CD14-positive monocyte (primary cell): ENCODE measurements around the gene CPD. TPM values are rescaled to one million over a fixed set of nuclear protein-coding genes. Genes with fewer than 3 reads are reported as not detected.

Experiments
- DNase-seq, 3 donors: peaks; one replicate each; pipeline ENCODE4 v3.0.0-alpha.2; 2011 to 2022
- H2AFZ ChIP-seq: 2 replicates; pipeline ENCODE4 v1.6.0; 2012; ENCODE audit warnings: mild to moderate bottlenecking, low read depth, low read length, inconsistent platforms; ENCODE audit not compliant: insufficient read depth, poor library complexity, severe bottlenecking
- H3K27ac ChIP-seq, 2 donors: 1 replicate in 1 of 2; 2 replicates in 1 of 2; pipeline ENCODE4 v1.5.1; 2012 to 2013; ENCODE audit warnings: low read length in 2 of 2, control low read depth in 1 of 2, inconsistent platforms in 1 of 2, low read depth in 1 of 2, mild to moderate bottlenecking in 1 of 2
- H3K27me3 ChIP-seq, 2 donors: one replicate each; pipeline versions ENCODE4 v1.6.0 to v1.6.1; 2011 to 2013; ENCODE audit warnings: low read length in 2 of 2; ENCODE audit not compliant: control insufficient read depth in 2 of 2, insufficient read depth in 2 of 2
- H3K36me3 ChIP-seq, 2 donors: replicated peaks in 1 of 2; 1 replicate in 1 of 2; 2 replicates in 1 of 2; pipeline versions ENCODE4 v1.5.1 to v1.6.1; 2012 to 2013; ENCODE audit warnings: low read length in 2 of 2, control low read depth in 1 of 2, inconsistent platforms in 1 of 2, mild to moderate bottlenecking in 1 of 2; ENCODE audit not compliant: insufficient read depth in 2 of 2, control insufficient read depth in 1 of 2
- H3K4me1 ChIP-seq, 2 donors: 1 replicate in 1 of 2; 2 replicates in 1 of 2; pipeline versions ENCODE4 v1.5.1 to v1.6.1; 2012 to 2013; ENCODE audit warnings: low read length in 2 of 2, control low read depth in 1 of 2, inconsistent platforms in 1 of 2, mild to moderate bottlenecking in 1 of 2, moderate library complexity in 1 of 2; ENCODE audit not compliant: insufficient read depth in 2 of 2, control insufficient read depth in 1 of 2
- H3K4me2 ChIP-seq: replicated peaks from 2 replicates; pipeline ENCODE3; 2012; ENCODE audit warnings: low read length, moderate library complexity, mild to moderate bottlenecking; ENCODE audit not compliant: poor library complexity, severe bottlenecking; ENCODE audit errors: extremely low read depth
- H3K4me3 ChIP-seq, 3 experiments: fragments of 200-600 bp in 1 of 3; sonication (generic) in 1 of 3; replicated peaks in 1 of 3; 1 replicate in 2 of 3; 2 replicates in 1 of 3; pipeline ENCODE4 v1.5.1; 2011 to 2013; ENCODE audit warnings: low read length in 3 of 3, mild to moderate bottlenecking in 3 of 3, control low read depth in 2 of 3, low read depth in 2 of 3, inconsistent platforms in 1 of 3, moderate library complexity in 1 of 3
- H3K79me2 ChIP-seq: 2 replicates; pipeline ENCODE4 v1.6.0; 2012; ENCODE audit warnings: mild to moderate bottlenecking, control low read depth, inconsistent platforms, low read length, moderate library complexity; ENCODE audit not compliant: insufficient read depth
- H3K9ac ChIP-seq: 2 replicates; pipeline ENCODE4 v1.6.0; 2017; ENCODE audit warnings: low read length, mild to moderate bottlenecking; ENCODE audit not compliant: insufficient read depth, poor library complexity, severe bottlenecking
- H3K9me3 ChIP-seq, 2 donors: replicated peaks in 1 of 2; 1 replicate in 1 of 2; 2 replicates in 1 of 2; pipeline versions ENCODE4 v1.5.1 to v1.6.1; 2012 to 2013; ENCODE audit warnings: low read length in 2 of 2, control low read depth in 1 of 2; ENCODE audit not compliant: control insufficient read depth in 1 of 2, insufficient read depth in 1 of 2
- H4K20me1 ChIP-seq: 2 replicates; pipeline ENCODE4 v1.6.0; 2012; ENCODE audit warnings: mild to moderate bottlenecking, low read length, control low read depth, moderate library complexity; ENCODE audit not compliant: insufficient read depth
- H3K27ac Mint-ChIP-seq, 7 donors: one replicate each; pipeline ENCODE4 v1.8.0; 2020; ENCODE audit warnings: mild to moderate bottlenecking in 7 of 7, mixed read lengths in 7 of 7, moderate library complexity in 6 of 7, inconsistent platforms in 2 of 7
- H3K27me3 Mint-ChIP-seq, 3 donors: one replicate each; pipeline ENCODE4 v1.8.0; 2021 to 2022; ENCODE audit warnings: low read depth in 3 of 3, mild to moderate bottlenecking in 3 of 3, mixed read lengths in 3 of 3, moderate library complexity in 3 of 3, inconsistent platforms in 1 of 3
- H3K36me3 Mint-ChIP-seq, 2 donors: one replicate each; pipeline ENCODE4 v1.8.0; 2020; ENCODE audit warnings: mixed read lengths in 2 of 2, inconsistent platforms in 1 of 2, mild to moderate bottlenecking in 1 of 2
- H3K4me1 Mint-ChIP-seq: one replicate; pipeline ENCODE4 v1.8.0; 2020; ENCODE audit warnings: mild to moderate bottlenecking, mixed read lengths
- H3K4me3 Mint-ChIP-seq, 2 donors: one replicate each; pipeline ENCODE4 v1.8.0; 2020; ENCODE audit warnings: mild to moderate bottlenecking in 2 of 2, mixed read lengths in 2 of 2, moderate library complexity in 1 of 2
- H3K9me3 Mint-ChIP-seq, 7 donors: one replicate each; pipeline ENCODE4 v1.8.0; 2020 to 2022; ENCODE audit warnings: mixed read lengths in 7 of 7, mild to moderate bottlenecking in 6 of 7, moderate library complexity in 6 of 7, inconsistent platforms in 2 of 7
- WGBS: methylation state at CpG from one replicate; pipeline ENCODE4 v1.1.5; 2013; ENCODE audit warnings: missing lambda C conversion rate; ENCODE audit not compliant: insufficient coverage; 5-methylcytosine and 5-hydroxymethylcytosine counted together
- intact Hi-C, 2 donors: fragments of 100-400 bp; cut with micrococcal nuclease; formaldehyde crosslinking; loops; one replicate each; pipeline versions ENCODE4 v1.15.0 to v1.15.1; 2023
- polyA plus RNA-seq, 3 donors: library from polyadenylated mRNA; depleted of rRNA in 1 of 3; unstranded in 2 of 3; stranded (reverse) in 1 of 3; fragments of 300-500 nt in 2 of 3; fragments of >200 nt in 1 of 3; fragmentation: Illumina TruSeq in 2 of 3; gene quantifications; 1 replicate in 2 of 3; 2 replicates in 1 of 3; pipeline ENCODE4 v1.2.3, GENCODE V29; 2012 to 2021
- TF ChIP-seq, protein P1 (sequence below): fragments of 200-600 bp; IDR thresholded peaks from one replicate; pipeline ENCODE4 v1.8.0; 2022; ENCODE audit warnings: antibody characterized with exemption, mild to moderate bottlenecking

CPD gene
- polyA plus RNA-seq, 3 donors: 9.2 to 47.0 (median 32.2) TPM

DNA sequence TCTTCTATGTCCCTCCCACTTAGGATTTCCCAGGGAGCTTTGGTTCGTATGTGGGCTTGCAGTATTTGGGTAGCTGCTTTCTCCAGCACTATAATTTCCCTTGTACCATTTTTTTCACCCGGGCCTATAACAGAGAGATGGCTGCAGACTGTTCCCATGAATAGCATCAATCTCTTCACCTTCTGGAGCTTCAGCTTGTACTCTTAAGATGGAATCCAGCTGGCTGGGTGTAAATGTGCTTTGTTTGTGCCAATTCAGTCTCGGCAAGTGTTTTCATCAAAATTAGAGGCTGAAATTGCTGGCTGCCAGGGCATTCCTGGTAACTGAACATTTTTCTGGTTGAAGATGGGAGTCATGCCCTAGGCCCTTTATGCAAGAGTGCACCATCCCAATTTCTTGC is 12.2 kb upstream of the CPD start:
- H3K9me3 ChIP-seq: peaks cover 3 to 10% of the 10 kb centered on the region in 2 donors
- no peak overlapping the region for H3K27ac ChIP-seq
- no peak overlapping the region for H3K9ac ChIP-seq
- Mint-ChIP-seq H3K4me3 (no peak overlapping the region), H3K4me1 (peaks cover 39% of the 10 kb centered on the region), H3K27ac (no peak overlapping the region), H3K27me3 (no peaks in the 10 kb centered on the region), H3K36me3 (no peaks in the 10 kb centered on the region), H3K9me3 (peaks cover 0 to 10% (median 2%) of the 10 kb centered on the region in 7 donors)
- no peaks in the 10 kb centered on the region for H3K36me3 ChIP-seq
- no peak overlapping the region for H2AFZ ChIP-seq
- H4K20me1 ChIP-seq: no peaks in the 10 kb centered on the region
- no peaks in the 10 kb centered on the region for H3K27me3 ChIP-seq
- H3K4me2 ChIP-seq: no peak overlapping the region
- peaks cover 30 to 36% of the 10 kb centered on the region in 2 donors for H3K4me1 ChIP-seq
- no peaks in the 10 kb centered on the region for H3K79me2 ChIP-seq
- DNase-seq: no peak
- WGBS: 100% methylated on average over 1 of the region's 3 CpGs
- TF ChIP-seq, protein P1, sequence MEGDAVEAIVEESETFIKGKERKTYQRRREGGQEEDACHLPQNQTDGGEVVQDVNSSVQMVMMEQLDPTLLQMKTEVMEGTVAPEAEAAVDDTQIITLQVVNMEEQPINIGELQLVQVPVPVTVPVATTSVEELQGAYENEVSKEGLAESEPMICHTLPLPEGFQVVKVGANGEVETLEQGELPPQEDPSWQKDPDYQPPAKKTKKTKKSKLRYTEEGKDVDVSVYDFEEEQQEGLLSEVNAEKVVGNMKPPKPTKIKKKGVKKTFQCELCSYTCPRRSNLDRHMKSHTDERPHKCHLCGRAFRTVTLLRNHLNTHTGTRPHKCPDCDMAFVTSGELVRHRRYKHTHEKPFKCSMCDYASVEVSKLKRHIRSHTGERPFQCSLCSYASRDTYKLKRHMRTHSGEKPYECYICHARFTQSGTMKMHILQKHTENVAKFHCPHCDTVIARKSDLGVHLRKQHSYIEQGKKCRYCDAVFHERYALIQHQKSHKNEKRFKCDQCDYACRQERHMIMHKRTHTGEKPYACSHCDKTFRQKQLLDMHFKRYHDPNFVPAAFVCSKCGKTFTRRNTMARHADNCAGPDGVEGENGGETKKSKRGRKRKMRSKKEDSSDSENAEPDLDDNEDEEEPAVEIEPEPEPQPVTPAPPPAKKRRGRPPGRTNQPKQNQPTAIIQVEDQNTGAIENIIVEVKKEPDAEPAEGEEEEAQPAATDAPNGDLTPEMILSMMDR: no peak
- intact Hi-C loops: no loop called here
- no peak overlapping the region for H3K4me3 ChIP-seq

DNA sequence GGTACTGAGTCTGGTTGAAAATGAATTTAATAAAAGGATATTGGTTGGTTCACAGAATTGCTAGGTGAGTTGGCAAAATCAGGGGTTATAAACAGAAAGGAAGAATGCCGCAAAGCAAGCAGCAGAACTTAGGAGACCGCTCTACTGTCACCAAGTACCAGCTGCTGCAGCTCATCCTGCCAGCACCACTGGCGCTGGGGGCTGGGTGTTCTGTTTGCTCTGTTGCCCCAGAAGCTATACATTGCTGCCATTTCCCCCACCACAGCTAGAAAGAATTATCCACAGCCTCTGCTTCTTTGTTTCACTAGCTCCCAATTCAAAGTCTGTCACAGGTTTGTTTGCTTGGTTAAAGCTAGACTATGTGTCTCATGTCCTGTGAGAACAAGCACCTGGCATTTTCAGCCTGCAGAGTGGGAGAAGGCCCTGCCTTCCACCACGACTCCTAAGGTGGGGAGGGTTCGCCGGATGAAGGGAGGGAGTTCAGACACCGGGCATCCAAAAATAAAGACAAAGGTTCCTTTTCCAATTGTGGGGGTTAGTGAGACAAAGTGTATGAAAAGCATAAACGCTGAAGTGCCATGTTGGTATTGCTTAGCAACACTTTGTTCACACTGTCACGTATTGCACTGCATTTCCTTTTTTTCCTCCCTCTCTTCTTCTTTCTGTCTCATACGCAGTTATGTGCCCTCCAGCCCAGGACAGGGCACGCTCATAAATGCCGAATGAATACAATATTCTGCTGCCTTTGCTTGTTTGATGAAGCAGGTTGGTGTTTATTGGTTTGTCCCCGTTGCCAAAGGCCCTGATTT is 9.6 kb upstream of the CPD start:
- peak overlapping the region; percentile 71 to 94 (median 88) for H3K27ac Mint-ChIP-seq
- TF ChIP-seq, protein P1: no peak
- H3K4me3 Mint-ChIP-seq: peak overlapping the region in 1 of 2 donors; percentile 63

More for the DNA sequence above, 9.6 kb upstream of the CPD start:
- H3K4me2 ChIP-seq: peak overlapping the region; percentile 36
- intact Hi-C loops: no loop called here
- peak overlapping the region; percentile 38 for H2AFZ ChIP-seq
- Mint-ChIP-seq H3K4me1 (peaks cover 23% of the 10 kb centered on the region), H3K36me3 (no peaks in the 10 kb centered on the region), H3K27me3 (no peaks in the 10 kb centered on the region), H3K9me3 (peaks cover 0 to 3% (median 0%) of the 10 kb centered on the region in 7 donors)
- no peaks in the 10 kb centered on the region for H3K9me3 ChIP-seq
- peak in 2 of 3 donors; percentile 54 to 69 for DNase-seq
- 54% methylated on average over 2 of the region's 13 CpGs for WGBS
- H3K9ac ChIP-seq: no peak overlapping the region
- peak overlapping the region; percentile 26 to 47 for H3K27ac ChIP-seq
- H3K79me2 ChIP-seq: no peaks in the 10 kb centered on the region
- H3K36me3 ChIP-seq: no peaks in the 10 kb centered on the region
- H3K27me3 ChIP-seq: no peaks in the 10 kb centered on the region
- H3K4me3 ChIP-seq: peak overlapping the region in 1 of 3 experiments; percentile 7
- no peaks in the 10 kb centered on the region for H4K20me1 ChIP-seq
- H3K4me1 ChIP-seq: peaks cover 16 to 18% of the 10 kb centered on the region in 2 donors
